ENCODE data around the gene ABCG1.

DNA sequence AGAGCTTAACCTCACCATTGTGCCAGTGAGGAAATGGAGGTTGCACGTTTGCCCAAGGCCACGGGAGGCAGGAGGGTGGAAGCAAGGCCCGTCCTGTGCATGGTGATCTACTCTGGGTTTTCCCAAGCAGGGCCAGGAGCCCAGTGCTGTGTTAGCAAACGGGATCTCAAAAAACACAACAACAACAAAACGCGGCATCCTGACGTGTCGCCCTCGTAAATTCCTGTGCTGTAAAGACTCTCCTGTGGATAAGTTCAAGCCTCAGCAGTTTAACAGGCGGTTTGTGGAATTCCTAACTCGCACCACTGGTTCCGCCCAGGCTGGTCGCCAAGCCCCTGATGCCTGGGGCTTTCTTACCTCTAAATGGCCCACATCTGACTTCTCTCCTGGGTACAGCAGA is 57.1 kb downstream of the ABCG1 start:
- no peak for TF ChIP-seq GATA3 (IDR thresholded peaks at IDR 0.05; ENCODE audit: low read depth, low read length)
- TF ChIP-seq GATA2 (IDR thresholded peaks at IDR 0.05; ENCODE audit: low read depth, low read length), result no peak
